ENCODE results near the gene ZCCHC7. TPM values are rescaled to one million over a fixed set of nuclear protein-coding genes. Genes with fewer than 3 reads are reported as not detected.

The ZCCHC7 gene
- polyA plus RNA-seq, 1 donor from 2014 or later, result 10.9 TPM

- H3K4me2 ChIP-seq (ENCODE audit: low read length), result no peak overlapping the region
- H4K20me1 ChIP-seq (ENCODE audit: insufficient read depth), result no peaks in the 10 kb centered on the region
- H2AFZ ChIP-seq (ENCODE audit: low read depth, low read length), result no peak overlapping the region
- H3K9me3 ChIP-seq (ENCODE audit: low read length), result no peaks in the 10 kb centered on the region
- H3K27ac ChIP-seq (ENCODE audit: low read length), result no peak overlapping the region
- H3K27me3 ChIP-seq (ENCODE audit: insufficient read depth, low read depth, low read length), result no peaks in the 10 kb centered on the region
- TF ChIP-seq EP300 (conservative IDR thresholded peaks at IDR 0.05; ENCODE audit: poor library complexity, severe bottlenecking) (no peak), EZH2 (IDR thresholded peaks at IDR 0.05; ENCODE audit: borderline replicate concordance, insufficient read depth, low read length, poor library complexity, severe bottlenecking) (no peak), RAD21 (conservative IDR thresholded peaks at IDR 0.05) (no peak), SMC3 (conservative IDR thresholded peaks at IDR 0.05; ENCODE audit: poor library complexity) (no peak), CTCF (IDR thresholded peaks at IDR 0.05; ENCODE audit: poor library complexity, severe bottlenecking) (no peak), TAF1 (IDR thresholded peaks at IDR 0.05; ENCODE audit: low read depth) (no peak), POLR2AphosphoS5 (IDR thresholded peaks at IDR 0.05) (no peak), MXI1 (conservative IDR thresholded peaks at IDR 0.05; ENCODE audit: poor library complexity, severe bottlenecking) (no peak), REST (IDR thresholded peaks at IDR 0.05; ENCODE audit: borderline replicate concordance) (no peak)
- no peak overlapping the region for H3K9ac ChIP-seq (ENCODE audit: low read length)
- no peaks in the 10 kb centered on the region for H3K36me3 ChIP-seq (ENCODE audit: insufficient read depth, low read length)
- no peak overlapping the region for H3K4me3 ChIP-seq (ENCODE audit: low read length)
- H3K79me2 ChIP-seq (replicated peaks; ENCODE audit: insufficient read depth, low read length), result no peaks in the 10 kb centered on the region
- H3F3A ChIP-seq (ENCODE audit: insufficient read depth, low read length, poor library complexity, severe bottlenecking), result peaks cover 4% of the 10 kb centered on the region
- no peaks in the 10 kb centered on the region for H3K9me2 ChIP-seq (ENCODE audit: insufficient read depth, low read length)
Observed at GRCh38 chr9:37215381-37215780, 95.0 kb downstream of the ZCCHC7 start.

GRCh38 chr9:37215830-37216229 lies 95.5 kb downstream of the ZCCHC7 start:
- Histone ChIP-seq H3K9me3 (ENCODE audit: low read length) (no peaks in the 10 kb centered on the region), H3F3A (ENCODE audit: insufficient read depth, low read length, poor library complexity, severe bottlenecking) (peaks cover 3% of the 10 kb centered on the region), H3K9ac (ENCODE audit: low read length) (no peak overlapping the region), H2AFZ (ENCODE audit: low read depth, low read length) (no peak overlapping the region), H3K4me2 (ENCODE audit: low read length) (no peak overlapping the region), H3K79me2 (replicated peaks; ENCODE audit: insufficient read depth, low read length) (no peaks in the 10 kb centered on the region), H4K20me1 (ENCODE audit: insufficient read depth) (no peaks in the 10 kb centered on the region), H3K36me3 (ENCODE audit: insufficient read depth, low read length) (no peaks in the 10 kb centered on the region), H3K4me3 (ENCODE audit: low read length) (no peak overlapping the region), H3K27ac (ENCODE audit: low read length) (no peak overlapping the region), H3K27me3 (ENCODE audit: insufficient read depth, low read depth, low read length) (no peaks in the 10 kb centered on the region), H3K9me2 (ENCODE audit: insufficient read depth, low read length) (no peaks in the 10 kb centered on the region)
- no peak for TF ChIP-seq EZH2 (IDR thresholded peaks at IDR 0.05; ENCODE audit: borderline replicate concordance, insufficient read depth, low read length, poor library complexity, severe bottlenecking)
- no peak for TF ChIP-seq REST (IDR thresholded peaks at IDR 0.05; ENCODE audit: borderline replicate concordance)
- TF ChIP-seq SMC3 (conservative IDR thresholded peaks at IDR 0.05; ENCODE audit: poor library complexity), result no peak
- no peak for TF ChIP-seq TAF1 (IDR thresholded peaks at IDR 0.05; ENCODE audit: low read depth)
- no peak for TF ChIP-seq POLR2AphosphoS5 (IDR thresholded peaks at IDR 0.05)
- no peak for TF ChIP-seq EP300 (conservative IDR thresholded peaks at IDR 0.05; ENCODE audit: poor library complexity, severe bottlenecking)
- TF ChIP-seq CTCF (IDR thresholded peaks at IDR 0.05; ENCODE audit: poor library complexity, severe bottlenecking), result no peak

Data from neural cell (in vitro differentiated cells).